Measurements from ENCODE around the gene GRIA4.

GRIA4 gene

GRCh38 chr11:105696000-105696399 lies 86.1 kb downstream of the GRIA4 start:
- no peak for TF ChIP-seq CTCF (IDR thresholded peaks at IDR 0.05; ENCODE audit: extremely low read depth, missing control alignments)
- DNase-seq (ENCODE audit: low spot score): no peak

GRCh38 chr11:105697291-105697690 lies 87.4 kb downstream of the GRIA4 start:
- no peak for TF ChIP-seq CTCF (IDR thresholded peaks at IDR 0.05; ENCODE audit: extremely low read depth, missing control alignments)
- no peak for DNase-seq (ENCODE audit: low spot score)

- no peak for TF ChIP-seq CTCF (IDR thresholded peaks at IDR 0.05; ENCODE audit: extremely low read depth, missing control alignments)
- no peak for DNase-seq (ENCODE audit: low spot score)
Measured at GRCh38 chr11:105699203-105699602, 89.3 kb downstream of the GRIA4 start.

- no peak for DNase-seq (ENCODE audit: low spot score)
- TF ChIP-seq CTCF (IDR thresholded peaks at IDR 0.05; ENCODE audit: extremely low read depth, missing control alignments): no peak
Measured at GRCh38 chr11:105700271-105700670, 90.4 kb downstream of the GRIA4 start.

GRCh38 chr11:105701098-105701497 lies 91.2 kb downstream of the GRIA4 start:
- no peak for TF ChIP-seq CTCF (IDR thresholded peaks at IDR 0.05; ENCODE audit: extremely low read depth, missing control alignments)
- DNase-seq (ENCODE audit: low spot score): no peak

- TF ChIP-seq CTCF (IDR thresholded peaks at IDR 0.05; ENCODE audit: extremely low read depth, missing control alignments): no peak
- no peak for DNase-seq (ENCODE audit: low spot score)
Measured at GRCh38 chr11:105705786-105706530, 96.1 kb downstream of the GRIA4 start.

- no peak for DNase-seq (ENCODE audit: low spot score)
- no peak for TF ChIP-seq CTCF (IDR thresholded peaks at IDR 0.05; ENCODE audit: extremely low read depth, missing control alignments)
Measured at GRCh38 chr11:105713106-105713505, 103.2 kb downstream of the GRIA4 start.

All from GM20000 (cell line).